AG04449 (cell line): ENCODE results near the gene BMP5.

Experiments used
- CTCF ChIA-PET: fragments of 350-600 bp; formaldehyde crosslinking; extraction: SDS; loops from one replicate; lab custom pipeline; 2021; ENCODE audit warnings: antibody characterized with exemption; lab: Yijun Ruan, JAX
- POLR2A ChIA-PET: fragments of 400-600, 350-600 bp; formaldehyde crosslinking; extraction: SDS; loops from one replicate; lab custom pipeline; 2020; ENCODE audit warnings: antibody characterized with exemption, inconsistent platforms; lab: Yijun Ruan, JAX
- DNase-seq: peaks from one replicate; pipeline ENCODE4 v3.0.0-alpha.2; 2010; ENCODE audit warnings: low read depth, low spot score
- H3K4me3 ChIP-seq: 2 replicates; pipeline ENCODE4 v1.5.1; 2011; ENCODE audit warnings: low read depth, mild to moderate bottlenecking, control low read depth, low read length
- CTCF ChIP-seq: IDR thresholded peaks from one replicate; pipeline ENCODE4 v1.5.1; 2011; ENCODE audit warnings: mild to moderate bottlenecking, moderate library complexity, low read length, control low read depth, inconsistent platforms; ENCODE audit not compliant: insufficient read depth; ENCODE audit errors: missing control alignments

The BMP5 gene

GRCh38 chr6:55868176-55868575 lies 7.2 kb downstream of the BMP5 start:
- DNase-seq, result no peak
- no peak overlapping the region for H3K4me3 ChIP-seq
- ChIA-PET CTCF (no interaction called here), POLR2A (no interaction called here)
- TF ChIP-seq CTCF, result no peak

GRCh38 chr6:55866128-55866527 lies 9.3 kb downstream of the BMP5 start:
- H3K4me3 ChIP-seq, result no peak overlapping the region
- ChIA-PET CTCF (no interaction called here), POLR2A (no interaction called here)
- no peak for DNase-seq
- TF ChIP-seq CTCF, result no peak

- ChIA-PET CTCF (no interaction called here), POLR2A (no interaction called here)
- TF ChIP-seq CTCF, result no peak
- H3K4me3 ChIP-seq, result no peak overlapping the region
- no peak for DNase-seq
These were observed 22.1 kb downstream of the BMP5 start for GRCh38 chr6:55853008-55854001.

- ChIA-PET POLR2A (interaction anchor here (0.6 kb wide), 1 partner anchor 88 kb away, joined by 3 read pairs; no protein-coding TSS in a partner anchor), CTCF (no interaction called here)
- DNase-seq, result no peak
- no peak overlapping the region for H3K4me3 ChIP-seq
- no peak for TF ChIP-seq CTCF
These were observed 34.0 kb downstream of the BMP5 start for GRCh38 chr6:55841341-55841740.

GRCh38 chr6:55839080-55839479 lies 36.3 kb downstream of the BMP5 start:
- H3K4me3 ChIP-seq, result no peak overlapping the region
- no peak for TF ChIP-seq CTCF
- POLR2A ChIA-PET, result no interaction called here
- DNase-seq, result no peak
- CTCF ChIA-PET, result no interaction called here

GRCh38 chr6:55836945-55837344 lies 38.4 kb downstream of the BMP5 start:
- TF ChIP-seq CTCF, result no peak
- no peak overlapping the region for H3K4me3 ChIP-seq
- DNase-seq, result no peak
- ChIA-PET POLR2A (no interaction called here), CTCF (no interaction called here)
